Hepatocyte (in vitro differentiated cells): ENCODE results near the gene PLLP. TPM values are rescaled to one million over a fixed set of nuclear protein-coding genes. Genes with fewer than 3 reads are reported as not detected.

Experiments used
- DNase-seq: peaks from one replicate; pipeline ENCODE4 v3.0.0-alpha.2; 2016; ENCODE audit warnings: low spot score
- H2AFZ ChIP-seq: fragments of 200-600 bp; sonication (generic); 2 replicates; pipeline ENCODE4 v1.6.0; 2016; ENCODE audit warnings: antibody characterized with exemption, mild to moderate bottlenecking
- H3K27ac ChIP-seq: fragments of 200-600 bp; sonication (generic); 2 replicates; pipeline ENCODE4 v1.5.1; 2016; ENCODE audit warnings: mild to moderate bottlenecking
- H3K27me3 ChIP-seq: fragments of 200-600 bp; sonication (generic); 2 replicates; pipeline ENCODE4 v1.6.1; 2016
- H3K36me3 ChIP-seq: fragments of 200-600 bp; sonication (generic); replicated peaks from 2 replicates; pipeline ENCODE4 v1.5.1; 2016; ENCODE audit warnings: low read depth; ENCODE audit not compliant: insufficient read depth
- H3K4me1 ChIP-seq: fragments of 200-600 bp; sonication (generic); 2 replicates; pipeline ENCODE4 v1.5.1; 2016; ENCODE audit warnings: mild to moderate bottlenecking, moderate library complexity; ENCODE audit not compliant: insufficient read depth
- H3K4me2 ChIP-seq: fragments of 200-600 bp; sonication (generic); 2 replicates; pipeline ENCODE4 v1.6.0; 2016
- H3K4me3 ChIP-seq: fragments of 200-600 bp; sonication (generic); 2 replicates; pipeline ENCODE4 v1.5.1; 2016; ENCODE audit warnings: mild to moderate bottlenecking
- H3K79me2 ChIP-seq: fragments of 200-600 bp; sonication (generic); 2 replicates; pipeline ENCODE4 v1.6.0; 2017; ENCODE audit warnings: mild to moderate bottlenecking
- H3K9me2 ChIP-seq: fragments of 200-600 bp; sonication (generic); replicated peaks from 2 replicates; pipeline ENCODE4 v1.6.0; 2017; ENCODE audit warnings: mild to moderate bottlenecking; ENCODE audit not compliant: insufficient read depth
- H3K9me3 ChIP-seq: fragments of 200-600 bp; sonication (generic); 2 replicates; pipeline ENCODE4 v1.5.1; 2016; ENCODE audit warnings: low read depth, mild to moderate bottlenecking
- H4K20me1 ChIP-seq: fragments of 200-600 bp; sonication (generic); 2 replicates; pipeline ENCODE4 v1.6.0; 2016; ENCODE audit warnings: mild to moderate bottlenecking; ENCODE audit not compliant: insufficient read depth, poor library complexity, severe bottlenecking
- EZH2 ChIP-seq: fragments of 200-600 bp; sonication (generic); IDR thresholded peaks from 2 replicates; pipeline ENCODE4 v1.6.1; 2016; ENCODE audit warnings: antibody characterized with exemption, mild to moderate bottlenecking, borderline replicate concordance
- EZH2phosphoT487 ChIP-seq: fragments of 200-600 bp; sonication (generic); IDR thresholded peaks from one replicate; pipeline ENCODE4 v1.6.1; 2018; ENCODE audit warnings: antibody characterized with exemption, mild to moderate bottlenecking, low read depth, moderate library complexity; ENCODE audit not compliant: unreplicated experiment, severe bottlenecking
- WGBS: methylation state at CpG from one replicate; pipeline ENCODE4 v1.1.6; 2016; ENCODE audit warnings: low lambda C conversion rate; ENCODE audit errors: missing lambda C conversion rate; 5-methylcytosine and 5-hydroxymethylcytosine counted together
- polyA plus RNA-seq: library from polyadenylated mRNA; unstranded; fragments of >200 nt; fragmentation: Nextera tagmentation; extraction: Ambion mirVana; gene quantifications from 2 replicates; pipeline ENCODE4 v1.2.1, GENCODE V29; 2016
- total RNA-seq: library from RNA; depleted of rRNA; stranded (reverse); fragments of >200 nt; gene quantifications from 2 replicates; pipeline ENCODE4 v1.2.3, GENCODE V29; 2014
- TF ChIP-seq, protein P1 (sequence below): fragments of 200-600 bp; sonication (generic); IDR thresholded peaks from 2 replicates; pipeline ENCODE4 v1.5.1; 2016; ENCODE audit warnings: antibody characterized with exemption, mild to moderate bottlenecking; ENCODE audit not compliant: poor library complexity

Gene PLLP
- total and polyA plus RNA-seq, 2 experiments from 2014 or later, result 38.7 to 42.3 TPM

DNA sequence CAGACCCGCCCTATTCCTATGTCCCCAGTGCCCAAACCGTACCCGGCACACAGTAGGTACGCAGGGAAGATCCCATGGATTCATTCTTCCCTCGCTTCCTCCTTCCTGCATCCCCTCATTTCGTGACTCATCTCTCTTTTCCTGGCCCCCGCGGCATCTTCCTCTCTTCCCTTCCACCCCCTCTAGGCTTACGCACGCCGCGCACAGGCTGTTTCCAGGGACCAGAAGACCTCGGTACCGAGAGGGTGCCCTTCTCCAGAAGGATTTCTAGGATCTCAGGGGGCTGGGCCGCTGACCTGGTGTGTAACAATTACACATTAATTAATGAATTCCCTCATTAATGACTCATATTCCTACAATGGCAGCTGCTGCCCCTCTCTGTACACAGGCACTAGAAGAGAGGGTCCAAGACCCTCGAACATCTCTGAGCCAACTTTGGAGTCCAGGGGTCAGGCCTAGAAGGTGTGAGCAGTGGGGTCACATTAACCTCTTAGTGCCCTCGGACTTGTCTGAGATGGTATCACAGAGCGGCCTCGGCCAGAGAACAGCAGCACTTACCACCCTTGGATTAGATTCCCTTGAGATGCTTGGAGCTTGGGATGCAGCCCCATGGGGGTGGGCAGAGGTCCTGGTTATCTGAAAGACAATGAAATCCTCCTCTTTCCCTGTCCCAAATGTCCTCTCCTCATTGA, 16.8 kb upstream of the PLLP start:
- Histone ChIP-seq H3K27ac (no peak overlapping the region), H3K4me2 (peak overlapping the region; percentile 68), H3K9me2 (no peaks in the 10 kb centered on the region), H3K9me3 (no peaks in the 10 kb centered on the region), H3K79me2 (no peaks in the 10 kb centered on the region), H3K4me3 (no peak overlapping the region), H3K36me3 (no peaks in the 10 kb centered on the region), H2AFZ (peak overlapping the region; percentile 12), H3K27me3 (no peaks in the 10 kb centered on the region), H4K20me1 (no peaks in the 10 kb centered on the region), H3K4me1 (peaks cover 15% of the 10 kb centered on the region)
- 49% methylated on average over 19 of the region's 19 CpGs for WGBS
- DNase-seq, result no peak
- TF ChIP-seq, protein P1, sequence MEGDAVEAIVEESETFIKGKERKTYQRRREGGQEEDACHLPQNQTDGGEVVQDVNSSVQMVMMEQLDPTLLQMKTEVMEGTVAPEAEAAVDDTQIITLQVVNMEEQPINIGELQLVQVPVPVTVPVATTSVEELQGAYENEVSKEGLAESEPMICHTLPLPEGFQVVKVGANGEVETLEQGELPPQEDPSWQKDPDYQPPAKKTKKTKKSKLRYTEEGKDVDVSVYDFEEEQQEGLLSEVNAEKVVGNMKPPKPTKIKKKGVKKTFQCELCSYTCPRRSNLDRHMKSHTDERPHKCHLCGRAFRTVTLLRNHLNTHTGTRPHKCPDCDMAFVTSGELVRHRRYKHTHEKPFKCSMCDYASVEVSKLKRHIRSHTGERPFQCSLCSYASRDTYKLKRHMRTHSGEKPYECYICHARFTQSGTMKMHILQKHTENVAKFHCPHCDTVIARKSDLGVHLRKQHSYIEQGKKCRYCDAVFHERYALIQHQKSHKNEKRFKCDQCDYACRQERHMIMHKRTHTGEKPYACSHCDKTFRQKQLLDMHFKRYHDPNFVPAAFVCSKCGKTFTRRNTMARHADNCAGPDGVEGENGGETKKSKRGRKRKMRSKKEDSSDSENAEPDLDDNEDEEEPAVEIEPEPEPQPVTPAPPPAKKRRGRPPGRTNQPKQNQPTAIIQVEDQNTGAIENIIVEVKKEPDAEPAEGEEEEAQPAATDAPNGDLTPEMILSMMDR, result no peak
- TF ChIP-seq EZH2, result no peak
- no peak for TF ChIP-seq EZH2phosphoT487

DNA sequence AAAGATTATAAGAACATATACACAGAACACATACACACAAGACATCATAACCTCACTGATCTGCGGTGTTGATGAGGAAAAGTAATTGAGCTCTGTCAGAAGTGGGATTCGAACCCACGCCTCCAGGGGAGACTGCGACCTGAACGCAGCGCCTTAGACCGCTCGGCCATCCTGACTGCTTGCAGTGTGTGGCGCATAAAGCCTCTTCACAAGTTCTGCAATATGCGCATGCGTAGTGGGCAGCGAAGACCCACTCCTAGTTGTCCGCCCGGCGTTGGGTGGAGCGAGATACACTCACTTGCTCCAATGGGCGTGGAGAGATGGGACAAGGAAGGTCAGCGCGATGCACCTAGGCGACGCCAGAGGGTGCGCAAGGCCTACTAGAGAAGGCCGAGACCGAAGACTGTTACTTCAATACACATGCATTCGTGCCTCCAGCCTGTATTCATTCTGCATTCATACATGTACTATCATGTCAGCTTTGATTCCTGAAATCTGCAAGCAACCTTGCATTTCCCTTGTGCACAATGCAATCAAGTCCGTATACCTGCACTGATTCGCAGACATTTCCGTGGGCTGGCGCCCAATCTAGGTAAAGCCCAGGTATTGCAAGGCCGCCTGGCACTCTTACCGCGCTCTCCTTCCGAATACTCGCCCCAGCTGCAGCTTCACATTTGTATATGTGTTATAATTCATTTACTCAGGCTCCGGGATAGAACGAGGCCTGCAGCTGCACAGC, 16.1 kb upstream of the PLLP start:
- Histone ChIP-seq H3K27me3 (no peaks in the 10 kb centered on the region), H3K79me2 (no peaks in the 10 kb centered on the region), H4K20me1 (no peaks in the 10 kb centered on the region), H3K4me1 (peaks cover 15% of the 10 kb centered on the region), H3K4me2 (peak overlapping the region; percentile 69), H3K4me3 (peak overlapping the region; percentile 4), H3K27ac (peak overlapping the region; percentile 79), H3K36me3 (no peaks in the 10 kb centered on the region), H2AFZ (peak overlapping the region; percentile 12), H3K9me2 (no peaks in the 10 kb centered on the region), H3K9me3 (no peaks in the 10 kb centered on the region)
- 8% methylated on average over 36 of the region's 36 CpGs for WGBS
- DNase-seq, result peak; percentile 99
- no peak for TF ChIP-seq EZH2phosphoT487
- TF ChIP-seq, protein P1, result peak; percentile 99

DNA sequence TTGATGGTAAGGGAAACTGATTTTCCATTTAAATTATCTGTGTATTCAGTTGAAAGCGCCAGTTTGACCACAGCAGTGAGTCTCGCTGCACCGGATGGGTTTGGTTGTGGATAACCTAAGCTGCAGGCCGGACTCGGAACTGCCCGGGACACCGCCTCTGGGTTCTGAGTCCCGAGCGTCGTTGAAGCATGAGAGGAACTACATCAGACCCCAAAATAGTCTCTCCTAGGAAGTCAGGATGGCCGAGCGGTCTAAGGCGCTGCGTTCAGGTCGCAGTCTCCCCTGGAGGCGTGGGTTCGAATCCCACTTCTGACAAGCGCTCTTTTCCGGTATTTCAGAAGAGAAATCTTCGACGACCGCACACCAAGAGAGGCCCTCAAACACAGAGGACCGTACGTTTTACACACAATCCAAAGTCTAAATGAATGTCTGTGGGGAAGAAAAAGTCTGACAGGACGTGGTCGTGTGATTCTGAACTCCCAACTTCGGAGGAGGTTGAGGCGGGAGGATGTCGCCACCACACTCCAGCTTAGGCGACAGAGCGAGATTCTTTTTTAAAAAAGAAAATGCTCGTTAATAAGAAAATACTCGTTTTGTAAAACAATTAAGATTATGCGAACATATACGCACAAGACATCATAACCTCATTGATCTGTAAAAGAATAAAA, 15.4 kb upstream of the PLLP start:
- Histone ChIP-seq H3K4me1 (peaks cover 14% of the 10 kb centered on the region), H3K9me2 (no peaks in the 10 kb centered on the region), H3K27ac (peak overlapping the region; percentile 79), H2AFZ (peak overlapping the region; percentile 37), H3K4me2 (peak overlapping the region; percentile 69), H4K20me1 (no peaks in the 10 kb centered on the region), H3K4me3 (peak overlapping the region; percentile 9), H3K36me3 (no peaks in the 10 kb centered on the region), H3K9me3 (no peaks in the 10 kb centered on the region), H3K27me3 (no peaks in the 10 kb centered on the region), H3K79me2 (no peaks in the 10 kb centered on the region)
- under 1% methylated on average over 35 of the region's 35 CpGs for WGBS
- peak; percentile 95 for DNase-seq
- TF ChIP-seq, protein P1, result peak; percentile 38
- TF ChIP-seq EZH2phosphoT487, result no peak
- TF ChIP-seq EZH2, result no peak
